ENCODE results near the gene KLRB1. TPM values are rescaled to one million over a fixed set of nuclear protein-coding genes. Genes with fewer than 3 reads are reported as not detected.
"Not testable (repeated sequence)": the region's sequence is repeated elsewhere in the genome, so short reads cannot be mapped to it uniquely, and the experiment has no call there.

Gene KLRB1
- total RNA-seq, 1 donor from 2014 or later = 0.15 TPM

DNA sequence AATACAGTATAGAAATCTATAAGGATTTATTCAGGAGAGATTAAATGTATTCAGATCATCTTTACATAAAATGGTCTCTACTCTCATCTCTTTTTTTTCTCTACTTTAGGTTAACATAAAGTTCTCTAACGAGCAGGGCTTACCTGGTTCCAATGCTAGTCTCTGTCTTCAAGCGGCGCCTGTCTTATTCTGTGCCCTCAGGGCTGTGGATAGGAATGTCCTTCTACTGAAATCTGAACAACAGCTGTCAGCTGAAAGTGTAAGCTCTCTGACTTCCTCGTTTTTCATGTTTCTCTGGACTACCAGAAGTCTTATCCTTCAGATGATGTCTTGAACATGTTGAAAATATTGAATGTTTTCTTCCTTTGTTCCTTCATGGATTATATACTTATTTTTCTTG is 62.2 kb downstream of the KLRB1 start:
- ATAC-seq; DNase-seq (ENCODE audit: low spot score): not testable (repeated sequence)

Other genes starting within 250 kb of the KLRB1 start
- gene CLEC2D, start 61.8 kb upstream of the KLRB1 start, total RNA-seq = 1.6 TPM
- gene CLECL1, start 125.2 kb upstream of the KLRB1 start, total RNA-seq = 0.38 TPM
- 0.53 TPM for gene CD69, start 153.0 kb upstream of the KLRB1 start, total RNA-seq
- gene KLRF1, start 219.6 kb upstream of the KLRB1 start, total RNA-seq = not detected

Measured in left lobe of liver (tissue), 2 donors.